Stimulated activated CD4-positive, alpha-beta T cell treated with anti-CD3 and anti-CD28 coated beads, Interleukin-2, amount 100 ng/mL, for 48 hours (primary cell): ENCODE data around the gene SLC29A3.

Experiments used
- DNase-seq, 2 donors: peaks; one replicate each; pipeline ENCODE4 v3.0.0-alpha.2; 2020

SLC29A3 gene

DNA sequence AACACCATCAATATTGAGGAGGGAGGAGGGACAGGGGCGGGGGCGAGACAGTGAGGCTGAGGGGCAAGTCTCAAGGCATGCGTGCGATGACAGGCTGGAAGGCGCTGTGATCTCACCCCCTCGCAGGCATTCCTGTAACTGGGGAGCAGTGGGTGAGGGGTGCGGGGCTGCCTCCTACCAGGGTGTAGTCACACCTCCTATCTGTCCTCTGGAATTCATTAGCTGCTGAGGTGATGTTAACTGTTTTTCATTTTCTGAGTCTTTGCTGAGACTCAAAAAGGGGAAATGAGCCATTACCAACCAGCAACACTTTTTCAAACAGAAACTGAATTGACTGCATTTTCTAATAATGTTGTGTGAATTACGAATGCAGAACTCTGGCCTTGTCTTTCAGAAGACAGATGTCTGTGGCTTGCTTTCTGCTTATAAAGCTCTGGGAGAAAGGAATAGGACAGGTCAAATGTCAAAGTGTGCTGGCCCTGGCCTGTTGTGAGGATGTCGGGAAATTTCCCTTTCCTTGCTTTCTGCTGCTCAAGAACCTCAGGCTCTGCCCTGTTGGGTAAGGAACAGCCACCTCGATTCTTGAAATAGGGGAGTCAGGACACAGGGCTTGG lies 53.9 kb downstream of the SLC29A3 start:
- no peak for DNase-seq

- DNase-seq = no peak
Observed at GRCh38 chr10:71374481-71375233, 55.6 kb downstream of the SLC29A3 start.

- no peak for DNase-seq
Observed at GRCh38 chr10:71375952-71376351, 56.9 kb downstream of the SLC29A3 start.

GRCh38 chr10:71378336-71379117 lies 59.5 kb downstream of the SLC29A3 start:
- no peak for DNase-seq

DNA sequence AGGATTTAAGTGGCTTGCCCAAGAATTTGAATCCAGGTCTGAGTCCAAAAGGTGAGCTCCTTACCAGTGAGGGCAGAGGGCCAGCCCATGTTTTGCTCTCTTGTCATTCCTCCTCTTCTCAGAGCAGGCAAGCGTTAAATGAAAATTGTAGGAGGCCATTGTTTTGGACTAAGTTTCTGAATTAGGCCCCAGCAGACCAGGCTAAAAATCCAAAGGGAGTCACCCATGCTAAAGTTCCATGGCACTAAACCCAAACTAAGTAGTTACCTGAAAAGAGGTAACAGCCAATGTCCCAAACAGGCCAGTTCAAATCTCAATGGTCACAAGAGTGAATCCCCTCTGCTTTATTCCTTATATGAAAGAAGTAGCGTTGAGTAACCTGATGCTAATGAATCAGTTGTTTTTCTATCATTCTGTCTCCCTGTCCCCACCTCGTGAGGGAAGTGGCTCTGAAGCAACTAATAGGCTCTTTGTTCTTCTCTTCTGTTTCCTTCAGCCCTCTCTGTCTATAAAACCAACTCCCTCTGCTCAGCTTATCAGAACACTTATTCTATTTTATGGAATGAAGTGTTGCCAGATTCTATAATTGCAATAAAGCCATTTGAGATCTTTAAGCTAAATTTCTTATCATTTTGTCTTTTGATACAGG lies 60.2 kb downstream of the SLC29A3 start:
- no peak for DNase-seq

DNA sequence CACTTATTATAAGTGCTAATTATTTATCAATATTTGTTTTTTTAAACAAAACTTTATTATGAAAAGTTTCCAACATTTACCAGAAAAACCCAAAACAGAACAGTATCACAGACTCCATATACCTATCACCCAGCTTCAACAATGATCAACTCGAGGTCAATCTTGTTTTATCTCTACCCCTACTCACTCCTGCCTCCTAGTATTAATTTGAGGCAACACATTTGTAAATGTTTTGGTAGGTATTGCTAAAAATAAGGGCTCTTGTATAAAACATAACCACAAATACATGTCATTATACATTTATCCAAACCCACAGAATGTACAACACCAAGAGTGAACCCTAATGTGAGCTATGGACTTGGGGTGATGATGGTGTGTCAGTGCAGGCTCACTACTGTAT lies 61.8 kb downstream of the SLC29A3 start:
- no peak for DNase-seq

DNA sequence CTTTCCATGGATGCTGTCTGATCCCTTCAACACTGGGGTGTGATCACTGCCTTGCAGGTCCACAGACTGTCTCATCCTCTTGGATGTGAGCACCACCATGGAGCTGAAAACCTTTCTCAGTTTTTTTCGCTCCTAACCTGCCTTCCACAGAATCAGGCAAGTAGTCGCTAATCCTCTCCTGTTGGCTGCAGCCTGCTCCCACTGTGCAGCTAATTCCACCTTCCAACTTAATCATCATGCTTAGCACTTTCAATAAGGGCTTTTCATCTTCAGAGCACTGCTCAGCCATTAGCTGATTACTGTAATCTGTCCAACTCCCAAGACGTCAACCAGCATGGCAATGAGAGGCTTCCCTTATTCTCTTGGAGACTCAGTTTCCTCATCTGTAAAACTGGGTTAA lies 62.6 kb downstream of the SLC29A3 start:
- DNase-seq = no peak

GRCh38 chr10:71382028-71382427 lies 63.0 kb downstream of the SLC29A3 start:
- no peak for DNase-seq

GRCh38 chr10:71382757-71383156 lies 63.7 kb downstream of the SLC29A3 start:
- DNase-seq = no peak

DNA sequence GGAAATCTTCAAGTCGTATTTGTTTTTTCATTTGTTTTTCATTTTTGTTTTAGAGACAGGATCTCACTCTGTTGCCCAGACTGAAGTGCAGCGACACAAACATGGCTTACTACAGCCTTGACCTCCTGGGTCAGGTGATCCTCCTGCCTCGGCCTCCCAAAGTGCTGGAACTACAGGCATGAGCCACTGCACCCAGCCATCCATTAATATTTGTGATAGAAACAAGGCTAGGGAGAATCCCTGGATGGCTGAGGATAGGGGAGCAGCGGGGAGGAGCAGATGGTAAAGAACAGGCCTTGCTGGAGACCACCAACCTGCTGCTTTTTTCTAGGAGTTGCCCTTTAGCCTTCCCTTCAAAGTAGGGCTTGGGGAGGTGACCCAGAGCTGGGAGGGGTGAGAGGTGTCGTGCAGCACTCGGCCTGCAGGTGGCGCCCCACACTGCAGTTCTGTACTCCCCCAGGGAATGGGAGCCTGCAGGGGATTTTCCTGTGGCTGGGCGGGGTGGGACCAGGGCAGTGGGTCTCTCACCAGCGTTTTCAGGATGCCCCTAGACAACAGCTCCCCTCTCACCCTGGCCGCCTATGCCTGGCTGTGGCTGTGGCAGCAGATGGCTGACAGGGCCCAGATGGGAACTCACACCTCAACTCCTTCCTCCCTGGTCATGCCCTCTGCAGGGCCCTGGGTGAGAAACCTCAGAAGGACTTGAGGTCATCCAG lies 65.1 kb downstream of the SLC29A3 start:
- DNase-seq = peak; percentile 77 to 80

DNA sequence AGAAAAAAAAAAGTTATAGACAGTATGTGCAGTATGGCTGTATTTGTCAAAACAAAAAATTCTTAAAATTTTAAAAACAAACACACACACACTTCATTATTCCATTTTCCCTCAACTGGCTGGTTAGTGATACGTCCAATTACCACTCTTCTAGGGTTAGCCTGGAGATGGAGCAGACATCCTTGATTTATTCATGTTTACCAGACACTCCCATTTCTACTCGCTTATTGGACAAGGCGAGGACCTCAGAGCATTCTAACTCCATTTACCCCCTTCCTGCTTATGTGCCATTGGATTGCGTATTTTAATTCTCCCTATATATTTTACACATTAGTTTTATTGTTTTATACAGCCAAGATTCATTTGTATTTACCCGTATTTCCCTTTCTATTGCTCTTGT lies 69.1 kb downstream of the SLC29A3 start:
- no peak for DNase-seq

GRCh38 chr10:71388583-71389310 lies 69.7 kb downstream of the SLC29A3 start:
- no peak for DNase-seq

DNA sequence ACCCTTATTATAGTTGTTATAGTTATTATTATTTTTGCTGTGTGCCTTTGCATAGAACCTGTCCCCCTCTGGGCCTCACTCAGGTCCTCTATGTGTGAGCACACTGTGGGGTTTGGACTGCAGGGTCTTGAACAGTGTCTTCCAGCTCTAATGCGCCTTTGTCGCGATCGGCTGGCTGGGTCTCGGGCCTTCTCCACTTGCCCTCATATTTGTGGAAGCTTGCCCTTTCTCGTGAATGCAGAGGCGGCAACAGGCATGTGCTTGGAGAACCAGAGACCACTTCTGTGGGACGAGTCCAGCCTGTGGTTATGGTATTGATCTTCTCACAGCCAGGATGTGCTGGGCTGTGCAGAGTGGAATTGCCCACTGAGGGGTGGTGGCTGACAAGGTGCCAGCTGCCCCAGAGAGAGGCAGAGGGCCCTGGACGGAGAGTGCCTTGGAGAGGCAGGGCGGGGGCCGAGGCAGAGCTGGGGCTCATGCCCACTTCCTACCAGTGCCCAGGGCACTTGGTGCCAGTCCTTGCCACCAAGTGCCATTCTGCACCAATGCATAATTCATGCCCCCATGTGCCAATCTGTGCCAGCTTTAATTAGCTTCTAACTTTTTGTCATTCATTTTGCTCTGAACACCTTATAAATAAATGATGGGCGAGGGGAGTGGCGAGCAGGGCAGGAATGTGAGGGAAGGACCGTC lies 70.9 kb downstream of the SLC29A3 start:
- no peak for DNase-seq

DNA sequence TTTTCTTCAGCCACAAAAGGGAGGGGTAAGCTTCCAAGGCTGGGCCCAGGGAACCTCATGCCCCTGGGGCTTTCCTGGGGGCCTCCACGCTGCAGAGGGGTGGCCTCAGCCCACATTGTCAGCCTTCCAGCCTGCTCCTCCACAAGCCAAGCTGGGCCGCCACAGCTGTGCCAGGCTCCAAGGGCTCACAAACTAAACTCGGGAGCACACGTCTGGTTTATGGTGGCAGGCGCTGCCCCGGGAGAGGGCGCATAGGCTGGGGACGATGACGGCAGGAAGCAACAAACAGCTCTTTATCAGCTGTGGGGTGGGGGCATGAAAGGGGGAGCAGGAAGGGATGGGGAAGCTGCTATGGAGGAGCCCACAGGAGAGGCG lies 71.4 kb downstream of the SLC29A3 start:
- no peak for DNase-seq

DNA sequence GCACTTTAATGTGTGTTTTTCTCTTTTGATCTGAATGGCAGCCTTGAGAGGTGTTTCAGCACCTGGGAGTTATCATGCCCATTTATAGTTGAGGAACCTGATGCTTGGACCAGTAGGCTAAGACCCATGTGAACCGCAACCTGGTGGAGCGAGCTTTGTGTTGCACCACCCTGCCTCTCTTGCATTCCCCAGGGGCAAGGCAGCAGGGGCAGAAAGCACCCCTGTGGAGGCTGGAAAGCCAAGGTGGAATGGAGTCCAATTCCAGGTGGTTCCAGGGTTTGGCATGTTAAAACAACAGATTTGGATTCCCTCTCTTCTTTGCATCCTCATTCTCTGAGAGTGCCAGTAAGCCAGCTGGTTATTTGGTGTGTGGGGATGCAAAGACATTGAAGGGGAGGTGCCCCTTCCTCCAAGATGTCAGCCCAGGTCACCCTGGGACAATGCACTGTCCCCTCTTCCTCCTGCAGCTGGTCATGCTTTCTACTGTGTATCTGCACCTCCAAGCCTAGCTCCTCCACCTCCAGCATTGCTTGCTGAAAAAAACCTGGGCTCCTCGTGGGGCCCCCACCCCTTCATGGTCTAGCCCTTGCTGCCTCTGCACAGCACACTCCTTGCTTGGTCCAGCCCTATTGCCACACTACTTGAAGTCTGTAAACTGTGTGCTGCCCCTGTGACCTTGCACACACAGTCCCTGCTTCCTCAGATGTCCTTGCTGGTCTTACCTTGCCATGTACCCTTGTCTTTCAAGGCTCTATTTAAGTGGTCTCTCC lies 72.0 kb downstream of the SLC29A3 start:
- no peak for DNase-seq

DNA sequence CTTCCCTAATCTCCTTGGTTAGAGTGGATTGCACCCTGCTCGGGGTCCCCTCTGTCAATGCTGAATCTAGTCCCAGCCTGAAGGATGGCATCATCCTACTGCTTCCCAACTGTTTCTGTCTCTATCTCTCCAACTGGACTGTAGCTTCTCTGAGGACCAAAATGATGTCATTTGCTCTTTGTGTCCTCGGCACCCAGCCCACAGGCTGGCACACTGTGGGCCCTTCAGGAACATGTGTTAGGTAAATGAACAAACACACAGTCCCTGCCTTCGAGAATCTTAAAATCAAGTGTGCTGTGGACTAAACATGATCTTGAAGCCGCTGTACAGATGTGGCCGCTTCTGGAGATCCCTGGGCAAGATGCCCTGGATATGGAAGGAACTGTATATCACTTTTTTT lies 72.6 kb downstream of the SLC29A3 start:
- DNase-seq = no peak

DNA sequence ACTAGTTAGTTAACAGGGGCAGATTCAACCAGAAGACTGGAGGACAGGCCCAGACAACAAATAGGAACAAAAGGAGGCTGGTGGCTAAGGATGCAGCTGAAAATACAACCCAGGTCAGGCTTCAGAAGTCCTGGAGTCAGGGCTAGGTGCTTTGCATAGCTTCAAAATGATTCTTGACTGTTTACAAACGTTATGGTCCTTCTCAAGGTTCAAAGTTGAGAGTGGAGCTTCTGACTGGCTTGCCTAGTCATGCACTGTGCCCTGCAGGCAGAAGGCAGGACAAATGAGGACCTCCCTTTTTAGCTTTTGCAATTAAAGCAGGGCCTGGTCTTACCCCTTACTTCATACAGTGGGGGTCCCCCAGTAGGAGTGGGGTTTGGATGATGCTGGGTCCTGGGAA lies 73.2 kb downstream of the SLC29A3 start:
- DNase-seq = no peak

DNA sequence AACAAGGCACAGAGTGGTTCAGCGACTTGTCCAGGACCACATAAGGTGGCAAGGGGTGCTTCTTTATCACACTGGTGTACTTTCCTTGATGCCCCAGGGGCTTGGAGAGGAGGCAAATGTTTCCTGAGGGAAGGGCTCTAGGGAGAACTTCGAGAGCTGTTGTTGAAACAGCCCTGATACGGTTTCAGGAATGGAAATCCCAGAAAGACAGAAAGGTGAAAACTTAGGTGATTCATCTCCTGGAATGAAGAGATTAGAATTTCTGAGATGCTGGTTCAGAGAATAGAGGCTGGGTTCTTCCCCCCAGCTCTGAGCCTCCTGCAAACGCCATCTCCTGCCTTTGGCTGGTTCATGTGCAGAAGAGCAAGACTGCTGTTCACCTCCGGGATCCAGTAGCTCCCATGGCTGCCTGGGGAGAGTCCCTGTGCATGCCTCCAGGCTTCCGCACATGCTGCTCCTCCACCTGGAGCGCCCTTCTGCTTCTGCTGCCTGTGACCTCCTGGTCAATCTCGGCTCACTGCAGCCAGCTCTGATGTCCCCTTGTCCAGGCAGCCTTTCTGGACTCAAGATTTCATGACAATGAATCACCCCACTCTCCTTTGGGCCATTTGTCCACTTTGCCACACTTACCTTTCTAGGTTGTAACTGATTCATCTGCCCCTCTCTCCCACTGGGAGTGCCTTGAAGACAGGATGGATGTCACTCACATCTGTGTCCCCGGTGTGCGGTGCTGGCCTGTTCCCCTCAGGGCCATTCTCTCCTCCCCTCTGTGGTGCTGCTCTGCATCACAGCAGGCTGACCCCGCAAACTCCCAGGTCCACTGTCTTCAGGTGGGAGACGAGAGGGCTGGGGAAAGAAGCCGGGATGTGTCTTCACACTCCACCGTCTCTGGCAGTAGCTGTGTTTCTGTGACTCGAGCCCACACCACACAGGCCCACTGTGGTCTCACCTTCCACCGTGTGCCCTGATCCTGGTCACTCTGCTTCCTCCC lies 74.0 kb downstream of the SLC29A3 start:
- DNase-seq = no peak

- DNase-seq = no peak
Observed at GRCh38 chr10:71393841-71394475, 74.9 kb downstream of the SLC29A3 start.
